Nephron (organoid): ENCODE results near the gene PRKCD.
A peak's percentile ranks its signal among the peaks of the same experiment; 100 is the strongest.

Experiments
- H3K27ac Mint-ChIP-seq, 3 experiments: 2 replicates each; pipeline ENCODE4 v1.8.0; 2020; ENCODE audit warnings: mixed read lengths in 3 of 3, mild to moderate bottlenecking in 2 of 3, moderate library complexity in 1 of 3
- H3K27me3 Mint-ChIP-seq: 2 replicates; pipeline ENCODE4 v1.8.0; 2021; ENCODE audit warnings: low read depth, mild to moderate bottlenecking, moderate library complexity, mixed read lengths
- H3K36me3 Mint-ChIP-seq: 2 replicates; pipeline ENCODE4 v1.8.0; 2020; ENCODE audit warnings: low read depth, mixed read lengths
- H3K4me1 Mint-ChIP-seq: 2 replicates; pipeline ENCODE4 v1.8.0; 2020; ENCODE audit warnings: mixed read lengths
- H3K4me3 Mint-ChIP-seq, 3 experiments: 2 replicates each; pipeline ENCODE4 v1.8.0; 2020; ENCODE audit warnings: mild to moderate bottlenecking in 3 of 3, mixed read lengths in 3 of 3, moderate library complexity in 2 of 3
- H3K9me3 Mint-ChIP-seq: 2 replicates; pipeline ENCODE4 v1.8.0; 2020; ENCODE audit warnings: mixed read lengths
- TF ChIP-seq, protein P1 (sequence below), 3 experiments: fragments of 200-600 bp; sonication (generic); IDR thresholded peaks; one replicate each; pipeline ENCODE4 v1.5.0; 2021; ENCODE audit warnings: antibody characterized with exemption in 3 of 3; ENCODE audit not compliant: unreplicated experiment in 3 of 3

PRKCD gene

GRCh38 chr3:53163444-53164387, 2.7 kb downstream of the PRKCD start:
- no peaks in the 10 kb centered on the region for H3K9me3 Mint-ChIP-seq
- H3K27me3 Mint-ChIP-seq: peaks cover 22% of the 10 kb centered on the region
- TF ChIP-seq, protein P1, sequence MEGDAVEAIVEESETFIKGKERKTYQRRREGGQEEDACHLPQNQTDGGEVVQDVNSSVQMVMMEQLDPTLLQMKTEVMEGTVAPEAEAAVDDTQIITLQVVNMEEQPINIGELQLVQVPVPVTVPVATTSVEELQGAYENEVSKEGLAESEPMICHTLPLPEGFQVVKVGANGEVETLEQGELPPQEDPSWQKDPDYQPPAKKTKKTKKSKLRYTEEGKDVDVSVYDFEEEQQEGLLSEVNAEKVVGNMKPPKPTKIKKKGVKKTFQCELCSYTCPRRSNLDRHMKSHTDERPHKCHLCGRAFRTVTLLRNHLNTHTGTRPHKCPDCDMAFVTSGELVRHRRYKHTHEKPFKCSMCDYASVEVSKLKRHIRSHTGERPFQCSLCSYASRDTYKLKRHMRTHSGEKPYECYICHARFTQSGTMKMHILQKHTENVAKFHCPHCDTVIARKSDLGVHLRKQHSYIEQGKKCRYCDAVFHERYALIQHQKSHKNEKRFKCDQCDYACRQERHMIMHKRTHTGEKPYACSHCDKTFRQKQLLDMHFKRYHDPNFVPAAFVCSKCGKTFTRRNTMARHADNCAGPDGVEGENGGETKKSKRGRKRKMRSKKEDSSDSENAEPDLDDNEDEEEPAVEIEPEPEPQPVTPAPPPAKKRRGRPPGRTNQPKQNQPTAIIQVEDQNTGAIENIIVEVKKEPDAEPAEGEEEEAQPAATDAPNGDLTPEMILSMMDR (IDR thresholded peaks at IDR 0.05; ENCODE audit: unreplicated experiment in 3 of 3): no peak
- peaks cover 46% of the 10 kb centered on the region for H3K4me1 Mint-ChIP-seq
- peak overlapping the region; percentile 61 to 82 (median 63) for H3K27ac Mint-ChIP-seq
- H3K4me3 Mint-ChIP-seq: peak overlapping the region; percentile 84 to 88 (median 88)
- no peaks in the 10 kb centered on the region for H3K36me3 Mint-ChIP-seq

DNA sequence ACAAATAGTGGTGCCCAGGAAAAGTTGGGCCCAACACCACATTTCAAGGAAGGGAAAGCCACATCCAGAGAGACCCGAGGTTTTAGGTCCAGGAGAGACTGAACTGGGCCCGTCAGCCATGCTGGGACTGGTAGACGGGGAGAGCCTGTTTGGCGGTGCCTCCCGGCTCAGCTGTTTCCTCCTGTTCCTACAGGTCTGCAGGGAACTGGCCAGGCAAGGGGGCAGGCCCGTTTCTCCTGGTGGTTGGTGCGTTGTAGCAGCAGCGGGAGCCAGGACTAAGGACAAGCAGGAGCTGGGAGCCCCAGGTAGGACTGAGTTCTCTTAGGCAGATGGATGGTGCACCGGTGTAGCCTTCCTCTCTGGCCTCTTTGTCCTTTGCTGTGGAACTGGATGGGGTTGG, 3.9 kb downstream of the PRKCD start:
- no peaks in the 10 kb centered on the region for H3K36me3 Mint-ChIP-seq
- peaks cover 16% of the 10 kb centered on the region for H3K27me3 Mint-ChIP-seq
- no peak overlapping the region for H3K27ac Mint-ChIP-seq
- peaks cover 44% of the 10 kb centered on the region for H3K4me1 Mint-ChIP-seq
- H3K4me3 Mint-ChIP-seq: no peak overlapping the region
- TF ChIP-seq, protein P1 (IDR thresholded peaks at IDR 0.05; ENCODE audit: unreplicated experiment in 3 of 3): no peak
- no peaks in the 10 kb centered on the region for H3K9me3 Mint-ChIP-seq

GRCh38 chr3:53166206-53166605, 5.2 kb downstream of the PRKCD start:
- H3K27me3 Mint-ChIP-seq: peaks cover 10% of the 10 kb centered on the region
- H3K9me3 Mint-ChIP-seq: no peaks in the 10 kb centered on the region
- H3K4me3 Mint-ChIP-seq: peak overlapping the region in 1 of 3 experiments; percentile 6
- H3K36me3 Mint-ChIP-seq: no peaks in the 10 kb centered on the region
- H3K4me1 Mint-ChIP-seq: peaks cover 44% of the 10 kb centered on the region
- TF ChIP-seq, protein P1 (IDR thresholded peaks at IDR 0.05; ENCODE audit: unreplicated experiment in 3 of 3): no peak
- peak overlapping the region in 2 of 3 experiments; percentile 31 to 68 for H3K27ac Mint-ChIP-seq

DNA sequence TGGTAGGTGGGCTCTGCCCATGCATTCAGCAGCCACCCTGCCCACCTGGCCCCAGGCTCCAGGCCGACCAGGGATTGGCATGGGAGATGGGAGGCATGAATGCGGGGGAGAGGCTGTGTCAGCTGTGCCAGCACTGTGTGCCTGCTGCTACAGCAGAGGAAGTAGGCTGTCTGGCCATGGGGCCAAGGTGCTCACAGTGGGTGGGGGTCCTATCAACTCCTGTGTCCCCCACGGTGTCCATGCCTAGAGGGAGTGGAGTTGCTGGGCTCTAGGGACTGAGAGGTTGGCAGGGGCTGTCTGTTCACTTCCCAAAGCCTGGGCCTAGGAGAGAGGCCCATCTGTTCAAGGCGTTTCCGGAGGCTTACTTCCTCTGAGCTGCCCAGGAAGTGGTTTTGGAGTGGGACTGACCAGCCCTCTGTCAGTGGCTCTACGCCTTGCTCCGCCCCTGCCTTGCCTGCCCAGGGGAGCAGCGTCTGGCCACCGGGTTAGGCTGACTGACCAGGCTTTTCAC, 5.8 kb downstream of the PRKCD start:
- Mint-ChIP-seq H3K4me1 (peaks cover 44% of the 10 kb centered on the region), H3K27ac (no peak overlapping the region), H3K27me3 (peaks cover 10% of the 10 kb centered on the region), H3K4me3 (no peak overlapping the region), H3K9me3 (no peaks in the 10 kb centered on the region), H3K36me3 (no peaks in the 10 kb centered on the region)
- TF ChIP-seq, protein P1 (IDR thresholded peaks at IDR 0.05; ENCODE audit: unreplicated experiment in 3 of 3): no peak

GRCh38 chr3:53167418-53168174, 6.6 kb downstream of the PRKCD start:
- H3K9me3 Mint-ChIP-seq: no peaks in the 10 kb centered on the region
- peaks cover 6% of the 10 kb centered on the region for H3K27me3 Mint-ChIP-seq
- peaks cover 39% of the 10 kb centered on the region for H3K4me1 Mint-ChIP-seq
- H3K36me3 Mint-ChIP-seq: no peaks in the 10 kb centered on the region
- peak overlapping the region; percentile 22 to 58 (median 32) for H3K4me3 Mint-ChIP-seq
- TF ChIP-seq, protein P1 (IDR thresholded peaks at IDR 0.05; ENCODE audit: unreplicated experiment in 3 of 3): no peak
- H3K27ac Mint-ChIP-seq: peak overlapping the region; percentile 60 to 76 (median 72)
